Immature natural killer cell (primary cell): Measurements from ENCODE around the gene HYKK. TPM values are rescaled to one million over a fixed set of nuclear protein-coding genes. Genes with fewer than 3 reads are reported as not detected.
"Not testable (repeated sequence)": the region's sequence is repeated elsewhere in the genome, so short reads cannot be mapped to it uniquely, and the experiment has no call there.

Experiments
- DNase-seq, 3 donors: peaks; one replicate each; pipeline ENCODE4 v3.0.0; 2022; ENCODE audit warnings: mixed read lengths in 1 of 3
- H3K27ac Mint-ChIP-seq, 6 donors: one replicate each; pipeline ENCODE4 v1.8.0; 2020; ENCODE audit warnings: mixed read lengths in 6 of 6, mild to moderate bottlenecking in 5 of 6, inconsistent platforms in 4 of 6, moderate library complexity in 3 of 6
- H3K27me3 Mint-ChIP-seq, 3 donors: one replicate each; pipeline ENCODE4 v1.8.0; 2020 to 2021; ENCODE audit warnings: low read depth in 3 of 3, mild to moderate bottlenecking in 3 of 3, mixed read lengths in 3 of 3, moderate library complexity in 3 of 3, inconsistent platforms in 1 of 3
- H3K36me3 Mint-ChIP-seq, 3 donors: one replicate each; pipeline ENCODE4 v1.8.0; 2020; ENCODE audit warnings: mixed read lengths in 3 of 3, inconsistent platforms in 2 of 3, mild to moderate bottlenecking in 2 of 3
- H3K4me1 Mint-ChIP-seq, 2 donors: one replicate each; pipeline ENCODE4 v1.8.0; 2020; ENCODE audit warnings: inconsistent platforms in 2 of 2, mild to moderate bottlenecking in 2 of 2, mixed read lengths in 2 of 2, moderate library complexity in 1 of 2
- H3K4me3 Mint-ChIP-seq, 5 donors: one replicate each; pipeline ENCODE4 v1.8.0; 2020; ENCODE audit warnings: mild to moderate bottlenecking in 5 of 5, mixed read lengths in 5 of 5, inconsistent platforms in 3 of 5, moderate library complexity in 3 of 5
- H3K9me3 Mint-ChIP-seq, 6 donors: one replicate each; pipeline ENCODE4 v1.8.0; 2020; ENCODE audit warnings: mild to moderate bottlenecking in 6 of 6, mixed read lengths in 6 of 6, inconsistent platforms in 4 of 6, moderate library complexity in 3 of 6
- polyA plus RNA-seq, 3 donors: library from polyadenylated mRNA; unstranded; fragments of 300-500 nt; fragmentation: Illumina TruSeq; gene quantifications; one replicate each; pipeline ENCODE4 v1.2.3, GENCODE V29; 2021

HYKK gene
- polyA plus RNA-seq, 3 donors from 2014 or later: 0.31 TPM; not detected in 2

DNA sequence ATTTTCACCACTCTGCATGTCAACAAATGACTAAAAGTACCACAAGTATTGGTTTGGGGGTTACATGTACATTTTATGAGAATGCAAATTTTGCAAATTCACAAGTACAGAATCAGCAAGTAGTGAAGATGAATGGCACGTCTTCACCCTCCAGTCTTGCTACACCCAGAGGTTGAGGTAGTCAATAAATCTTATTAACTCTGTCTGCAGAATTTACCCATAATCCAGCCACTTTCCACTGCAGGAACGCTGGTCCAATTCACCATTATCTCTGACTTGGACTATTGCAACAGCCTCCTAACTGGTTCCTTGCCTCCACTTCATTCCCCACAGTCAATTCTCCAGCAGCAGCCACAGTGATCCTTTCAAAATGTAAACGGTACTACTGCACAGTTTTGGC is 43.4 kb downstream of the HYKK start:
- no peak overlapping the region for H3K4me3 Mint-ChIP-seq
- peak overlapping the region in 1 of 6 donors; percentile 42 for H3K27ac Mint-ChIP-seq
- no peaks in the 10 kb centered on the region for H3K4me1 Mint-ChIP-seq
- peaks cover 0 to 7% (median 6%) of the 10 kb centered on the region in 3 donors for H3K27me3 Mint-ChIP-seq
- DNase-seq: no peak
- H3K36me3 Mint-ChIP-seq: peaks cover 15 to 42% (median 15%) of the 10 kb centered on the region in 3 donors
- no peaks in the 10 kb centered on the region for H3K9me3 Mint-ChIP-seq

DNA sequence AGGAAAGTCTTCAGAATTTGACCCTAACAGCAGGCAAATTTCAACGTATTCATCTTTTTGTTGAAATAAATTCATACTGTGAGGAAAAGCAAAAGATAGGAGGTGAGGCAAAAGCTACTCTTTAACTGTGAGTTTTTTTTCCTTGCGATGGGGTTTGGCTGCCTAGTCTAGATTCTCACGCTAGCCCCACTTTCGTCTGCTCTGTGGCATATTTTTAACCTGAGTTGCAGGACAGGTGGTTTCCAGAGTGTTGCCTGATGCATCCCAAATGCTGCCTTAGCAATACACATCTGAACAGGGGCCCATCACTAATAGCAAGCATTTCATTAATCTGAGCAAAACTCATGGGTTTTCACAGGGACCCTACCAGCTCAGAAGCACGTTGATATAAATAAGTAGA is 44.5 kb downstream of the HYKK start:
- peaks cover 15 to 33% (median 15%) of the 10 kb centered on the region in 3 donors for H3K36me3 Mint-ChIP-seq

DNA sequence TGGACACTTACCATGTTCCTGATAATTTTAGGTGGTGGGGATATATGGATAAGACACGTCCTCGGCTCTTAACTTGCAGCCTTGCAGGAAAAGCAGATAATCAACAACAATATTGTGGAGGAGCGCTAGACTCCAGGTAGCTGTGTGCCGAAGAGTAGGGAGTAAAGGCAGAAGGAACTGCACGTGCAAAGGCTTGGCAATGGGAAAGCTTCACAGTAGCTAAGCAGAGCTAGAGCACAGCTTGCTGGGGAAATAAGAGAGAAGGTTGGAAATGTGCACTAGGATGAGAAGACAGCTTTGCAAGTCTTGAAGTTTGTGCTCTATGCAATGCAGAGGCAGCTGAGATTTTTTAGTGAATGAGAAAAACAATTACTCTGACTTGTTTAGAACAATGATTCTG is 45.2 kb downstream of the HYKK start:
- Mint-ChIP-seq H3K36me3 (peaks cover 15 to 32% (median 15%) of the 10 kb centered on the region in 3 donors), H3K4me3 (no peak overlapping the region), H3K4me1 (no peaks in the 10 kb centered on the region), H3K27me3 (peaks cover 0 to 8% (median 7%) of the 10 kb centered on the region in 3 donors), H3K27ac (no peak overlapping the region), H3K9me3 (no peaks in the 10 kb centered on the region)
- no peak for DNase-seq

More for the DNA sequence above, 44.5 kb downstream of the HYKK start:
- Mint-ChIP-seq H3K9me3 (no peaks in the 10 kb centered on the region), H3K27me3 (peaks cover 0 to 8% (median 7%) of the 10 kb centered on the region in 3 donors), H3K4me3 (no peak overlapping the region), H3K27ac (peak overlapping the region in 1 of 6 donors; percentile 1), H3K4me1 (no peaks in the 10 kb centered on the region)
- no peak for DNase-seq

DNA sequence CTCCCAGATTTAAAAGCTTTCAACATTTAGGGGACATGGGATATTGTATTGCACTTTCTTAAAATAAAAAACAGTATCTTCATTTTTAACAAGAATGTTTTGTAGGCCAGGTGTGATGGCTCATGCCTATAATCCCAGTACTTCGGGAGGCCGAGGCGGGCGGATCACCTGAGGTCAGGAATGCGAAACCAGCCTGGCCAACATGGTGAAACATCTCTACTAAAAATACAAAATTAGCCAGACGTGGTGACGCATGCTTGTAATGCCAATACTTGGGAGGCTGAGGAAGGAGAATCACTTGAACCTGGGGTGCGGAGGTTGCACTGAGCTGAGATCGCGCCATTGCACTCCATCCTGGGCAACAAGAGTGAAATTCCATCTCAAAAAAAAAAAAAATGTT is 52.8 kb downstream of the HYKK start:
- H3K9me3 Mint-ChIP-seq, H3K27ac Mint-ChIP-seq, DNase-seq, H3K36me3 Mint-ChIP-seq, H3K27me3 Mint-ChIP-seq, H3K4me3 Mint-ChIP-seq: not testable (repeated sequence)
- H3K4me1 Mint-ChIP-seq: peaks cover 7 to 10% of the 10 kb centered on the region in 2 donors

DNA sequence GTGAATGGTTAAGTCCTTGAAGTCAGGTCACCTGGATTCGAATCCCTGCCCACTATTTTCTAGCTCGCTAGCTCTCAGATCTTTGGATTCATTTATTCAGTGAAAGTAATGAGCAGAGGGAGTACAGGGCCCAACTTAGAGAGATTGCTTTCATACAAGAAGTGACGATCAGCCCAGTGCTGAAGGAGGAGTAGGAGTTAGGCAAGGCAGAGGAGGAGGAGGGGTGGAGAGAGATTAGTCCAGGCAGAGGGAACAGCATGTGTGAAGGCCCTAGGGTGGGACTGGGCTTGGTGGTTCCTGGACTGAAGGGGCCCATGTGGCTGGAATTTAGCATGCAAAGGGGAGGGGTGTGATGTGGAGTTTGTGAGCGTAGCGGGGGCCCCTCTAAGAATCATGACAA is 54.1 kb downstream of the HYKK start:
- peaks cover 0 to 2% (median 0%) of the 10 kb centered on the region in 6 donors for H3K9me3 Mint-ChIP-seq
- H3K27me3 Mint-ChIP-seq: peaks cover 5 to 8% (median 6%) of the 10 kb centered on the region in 3 donors
- no peak overlapping the region for H3K27ac Mint-ChIP-seq
- peaks cover 18 to 19% of the 10 kb centered on the region in 2 donors for H3K4me1 Mint-ChIP-seq
- H3K4me3 Mint-ChIP-seq: no peak overlapping the region
- DNase-seq: no peak
- no peaks in the 10 kb centered on the region for H3K36me3 Mint-ChIP-seq

DNA sequence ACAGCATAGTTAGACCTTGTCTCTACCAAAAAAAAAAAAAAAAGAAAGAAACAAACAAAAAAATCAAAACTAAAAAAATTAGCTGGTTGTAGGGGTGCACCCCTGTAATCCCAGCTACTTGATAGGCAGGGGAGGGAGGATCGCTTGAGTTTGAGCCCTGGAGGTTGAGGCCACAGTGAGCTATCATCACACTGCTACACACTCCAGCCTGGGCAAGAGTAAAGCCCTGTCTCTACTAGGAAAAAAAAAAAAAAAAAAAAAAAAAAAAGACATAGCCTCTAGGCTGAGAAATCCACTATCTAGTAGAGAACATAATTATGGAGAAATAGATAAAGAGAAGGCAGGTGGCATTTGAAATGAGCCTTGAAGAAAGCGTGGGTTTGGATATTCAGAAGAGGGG is 55.7 kb downstream of the HYKK start:
- DNase-seq: no peak
- H3K27me3 Mint-ChIP-seq: peaks cover 5 to 11% (median 7%) of the 10 kb centered on the region in 3 donors
- H3K4me1 Mint-ChIP-seq: peaks cover 19% of the 10 kb centered on the region in 2 donors
- H3K27ac Mint-ChIP-seq: no peak overlapping the region
- H3K4me3 Mint-ChIP-seq: peak overlapping the region in 1 of 5 donors; percentile 29
- peaks cover 0 to 2% (median 0%) of the 10 kb centered on the region in 6 donors for H3K9me3 Mint-ChIP-seq
- no peaks in the 10 kb centered on the region for H3K36me3 Mint-ChIP-seq

DNA sequence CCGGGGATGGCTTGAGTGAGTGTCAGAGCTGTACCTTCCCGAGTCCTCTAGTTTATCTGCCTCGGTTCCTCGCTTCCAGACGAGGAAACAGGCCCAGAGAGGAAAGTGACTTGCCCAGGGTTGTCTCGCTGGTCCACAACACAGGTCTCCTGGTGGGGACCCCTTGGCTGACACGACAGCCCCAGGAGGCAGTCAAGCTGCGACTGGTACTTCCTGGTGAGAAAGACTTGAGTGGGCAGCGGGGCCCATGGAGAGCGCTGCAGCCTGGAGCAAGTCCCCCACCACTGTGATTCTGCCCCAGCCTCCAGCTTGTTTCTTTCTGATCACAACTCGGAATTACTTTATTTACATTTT is 57.3 kb downstream of the HYKK start:
- H3K4me3 Mint-ChIP-seq: peak overlapping the region; percentile 80 to 88 (median 86)
- no peak for DNase-seq
- H3K27ac Mint-ChIP-seq: peak overlapping the region in 4 of 6 donors; percentile 10 to 82 (median 36)
- no peaks in the 10 kb centered on the region for H3K36me3 Mint-ChIP-seq
- peaks cover 19% of the 10 kb centered on the region in 2 donors for H3K4me1 Mint-ChIP-seq
- peaks cover 0 to 2% (median 0%) of the 10 kb centered on the region in 6 donors for H3K9me3 Mint-ChIP-seq
- peaks cover 2 to 13% (median 12%) of the 10 kb centered on the region in 3 donors for H3K27me3 Mint-ChIP-seq

DNA sequence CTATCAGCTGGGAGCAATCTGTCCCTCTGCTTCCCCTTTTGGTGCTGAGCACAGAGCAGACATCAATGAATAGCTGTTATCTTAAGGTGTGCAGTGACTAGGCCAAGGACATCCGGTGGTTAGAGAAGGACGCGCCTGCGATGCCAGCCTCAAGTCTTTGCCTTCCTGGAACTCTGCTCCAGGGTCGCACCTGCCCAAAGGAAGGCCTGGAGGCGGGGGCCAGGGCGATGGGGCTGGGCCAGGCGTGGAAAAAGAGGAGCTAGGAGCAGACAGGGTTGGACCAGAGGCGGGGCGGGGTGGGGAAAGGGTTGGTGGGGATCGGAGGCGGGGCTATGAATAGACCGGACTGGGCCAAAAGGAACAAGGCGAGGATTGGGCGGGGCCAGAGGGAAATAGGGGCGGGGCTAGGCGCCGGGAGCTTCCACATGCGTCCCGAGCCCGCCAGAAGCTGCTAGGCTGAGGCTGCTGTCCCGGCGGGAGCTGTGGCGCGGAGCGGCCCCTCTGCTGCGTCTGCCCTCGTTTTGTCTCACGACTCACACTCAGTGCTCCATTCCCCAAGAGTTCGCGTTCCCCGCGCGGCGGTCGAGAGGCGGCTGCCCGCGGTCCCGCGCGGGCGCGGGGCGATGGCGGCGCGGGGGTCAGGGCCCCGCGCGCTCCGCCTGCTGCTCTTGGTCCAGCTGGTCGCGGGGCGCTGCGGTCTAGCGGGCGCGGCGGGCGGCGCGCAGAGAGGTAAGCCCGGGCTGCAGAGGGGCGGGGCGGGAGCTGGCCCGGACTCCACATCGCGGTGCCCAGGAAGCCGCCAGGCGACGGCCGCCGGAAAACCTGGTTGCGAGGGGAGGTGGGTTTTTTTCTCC is 57.9 kb downstream of the HYKK start, which contains the start of gene CHRNA5:
TSS of gene CHRNA5 (plus strand) at position 424 of the 854 bp plus-strand sequence. CDS start at position 624, 200 bp downstream.
- DNase-seq: peak; percentile 44 to 58 (median 57)
- peak within 1 kb of the TSS; percentile 82 to 95 (median 89) for H3K4me3 Mint-ChIP-seq
- H3K4me1 Mint-ChIP-seq: peaks cover 19% of the 10 kb centered on the region in 2 donors
- no peaks in the 10 kb centered on the region for H3K36me3 Mint-ChIP-seq
- H3K9me3 Mint-ChIP-seq: peaks cover 0 to 2% (median 0%) of the 10 kb centered on the region in 6 donors
- H3K27me3 Mint-ChIP-seq: peaks cover 2 to 13% (median 12%) of the 10 kb centered on the region in 3 donors
- peak within 1 kb of the TSS; percentile 20 to 82 (median 52) for H3K27ac Mint-ChIP-seq

DNA sequence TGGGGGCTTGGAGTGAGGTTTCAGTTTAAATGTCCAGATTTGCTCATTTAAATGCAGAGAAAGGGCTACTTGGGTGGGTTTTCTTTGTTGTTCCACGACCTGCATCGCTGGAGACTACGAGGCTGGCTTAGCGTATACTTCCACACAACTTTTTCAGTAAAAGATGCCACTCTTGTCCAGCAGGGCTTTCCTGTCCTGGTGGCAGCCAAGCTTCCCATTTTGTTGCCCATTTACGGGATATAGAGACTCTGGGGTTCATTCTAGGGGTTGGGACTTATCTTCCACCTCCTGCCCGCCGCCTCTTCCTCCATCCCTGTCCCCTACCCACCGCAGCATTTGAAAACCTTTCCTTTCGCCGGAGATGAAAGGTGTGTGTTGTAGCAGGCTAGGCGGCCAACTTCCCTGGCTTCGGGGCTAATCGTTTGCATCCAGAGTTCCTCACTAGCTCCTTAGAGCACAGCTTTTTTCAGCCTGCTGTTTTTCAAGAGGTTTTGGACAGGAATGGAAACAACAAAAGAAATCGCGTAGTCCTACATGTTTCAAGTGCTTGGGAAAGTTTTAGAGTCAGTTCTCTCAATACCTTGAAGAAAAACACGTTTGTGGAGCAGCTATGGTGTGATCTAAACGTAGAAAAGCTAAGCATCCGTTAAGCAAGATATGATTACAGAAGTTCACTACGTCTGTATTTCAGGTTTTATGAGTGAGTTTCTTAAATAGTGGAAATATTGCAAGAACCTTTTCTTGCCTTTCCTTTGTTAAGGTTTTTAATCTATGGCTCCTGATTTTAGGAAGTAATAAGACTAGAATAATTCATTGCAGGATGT is 58.8 kb downstream of the HYKK start:
- peak in 1 of 3 donors; percentile 5 for DNase-seq
- H3K27me3 Mint-ChIP-seq: peaks cover 2 to 13% (median 12%) of the 10 kb centered on the region in 3 donors

DNA sequence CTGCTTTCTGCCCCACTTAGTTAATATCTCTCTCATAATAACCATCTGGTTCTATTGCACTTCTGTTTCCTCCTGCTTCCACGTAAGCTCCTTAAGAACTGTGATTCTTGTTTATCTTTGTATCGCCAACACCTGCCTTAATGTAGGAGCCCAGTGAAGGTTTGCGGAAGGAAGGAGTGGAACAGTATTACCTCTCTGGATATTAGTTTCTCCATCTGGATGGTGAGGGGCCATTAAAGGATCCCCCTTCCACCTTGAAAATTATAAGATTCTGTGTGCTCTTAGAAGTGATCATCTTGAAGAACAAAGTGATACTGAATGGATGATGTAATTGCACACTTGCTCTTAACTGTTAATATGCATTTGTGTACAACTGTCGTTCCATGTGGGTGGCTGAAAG is 60.2 kb downstream of the HYKK start:
- Mint-ChIP-seq H3K27me3 (peaks cover 2 to 12% (median 9%) of the 10 kb centered on the region in 3 donors), H3K36me3 (no peaks in the 10 kb centered on the region), H3K27ac (no peak overlapping the region), H3K9me3 (peaks cover 0 to 2% (median 0%) of the 10 kb centered on the region in 6 donors), H3K4me1 (peaks cover 19% of the 10 kb centered on the region in 2 donors), H3K4me3 (peak overlapping the region in 2 of 5 donors; percentile 2 to 39)
- DNase-seq: no peak

More for the DNA sequence above, 58.8 kb downstream of the HYKK start:
- Mint-ChIP-seq H3K27ac (peak overlapping the region in 2 of 6 donors; percentile 52 to 57), H3K4me3 (peak overlapping the region; percentile 81 to 95 (median 89)), H3K4me1 (peaks cover 19% of the 10 kb centered on the region in 2 donors), H3K9me3 (peaks cover 0 to 2% (median 0%) of the 10 kb centered on the region in 6 donors), H3K36me3 (no peaks in the 10 kb centered on the region)

DNA sequence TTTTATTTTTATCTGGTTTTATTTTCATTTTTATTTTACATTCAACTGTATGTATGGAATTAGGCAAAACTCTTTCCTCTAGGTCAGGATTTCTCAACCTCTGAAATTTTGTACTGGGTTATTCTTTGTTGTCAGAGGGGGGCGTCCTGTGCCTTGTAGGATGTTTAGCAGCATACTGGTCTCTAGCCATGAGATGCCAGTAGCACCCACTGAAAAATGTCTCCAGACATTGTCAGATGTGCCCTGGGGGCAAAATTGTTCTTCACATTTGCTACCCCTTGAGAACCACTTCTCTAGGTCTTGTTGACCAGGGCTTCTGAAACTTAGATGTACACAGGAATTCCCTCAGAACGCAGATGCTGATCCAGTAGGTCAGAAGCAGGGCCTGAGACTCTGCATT is 63.3 kb downstream of the HYKK start:
- Mint-ChIP-seq H3K4me3 (no peak overlapping the region), H3K9me3 (no peaks in the 10 kb centered on the region), H3K36me3 (no peaks in the 10 kb centered on the region), H3K27me3 (peaks cover 1 to 10% (median 9%) of the 10 kb centered on the region in 3 donors), H3K4me1 (peaks cover 8 to 9% of the 10 kb centered on the region in 2 donors), H3K27ac (no peak overlapping the region)
- DNase-seq: no peak

DNA sequence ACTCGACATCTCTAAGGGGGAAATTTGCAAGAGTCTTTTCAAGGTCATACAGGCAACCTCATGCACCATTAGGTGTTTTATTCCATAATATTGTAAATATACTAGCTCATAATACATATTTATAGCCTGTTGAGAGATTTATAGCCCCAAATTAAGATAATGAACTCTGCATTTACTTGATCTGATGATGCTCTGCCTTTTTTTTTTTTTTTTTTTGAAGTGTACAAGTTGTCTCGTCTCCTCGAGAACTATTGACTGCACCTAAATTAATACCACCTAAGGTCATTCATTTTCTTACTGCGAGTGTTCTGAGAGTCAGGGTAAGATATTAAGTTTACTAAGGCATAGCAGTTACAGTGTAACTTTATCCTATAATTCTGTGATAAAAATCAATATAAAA is 64.0 kb downstream of the HYKK start:
- Mint-ChIP-seq H3K27ac (no peak overlapping the region), H3K4me1 (peaks cover 2% of the 10 kb centered on the region in 2 donors), H3K9me3 (no peaks in the 10 kb centered on the region), H3K36me3 (no peaks in the 10 kb centered on the region), H3K4me3 (no peak overlapping the region), H3K27me3 (peaks cover 1 to 7% (median 5%) of the 10 kb centered on the region in 3 donors)
- DNase-seq: no peak

DNA sequence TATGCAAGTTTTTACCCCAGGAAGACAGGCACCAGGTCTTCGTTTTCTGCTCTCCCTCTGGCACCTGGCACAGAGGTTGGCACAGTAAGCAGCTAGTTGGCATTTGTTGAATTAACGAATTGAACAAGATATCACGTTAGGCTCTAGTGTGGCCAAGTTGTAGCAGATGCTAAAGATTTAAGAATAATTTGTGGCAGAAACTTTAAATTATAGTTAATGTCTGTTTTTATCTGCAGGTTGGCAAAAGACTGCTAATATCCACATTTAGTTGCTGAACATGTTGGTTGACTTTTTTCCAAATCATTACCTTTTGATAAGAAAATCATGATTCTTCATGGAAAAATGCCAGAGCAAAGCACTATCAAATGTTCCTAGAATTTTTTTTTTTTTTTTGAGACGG is 66.0 kb downstream of the HYKK start:
- H3K4me1 Mint-ChIP-seq: no peaks in the 10 kb centered on the region
- DNase-seq: no peak
- H3K9me3 Mint-ChIP-seq: no peaks in the 10 kb centered on the region
- no peak overlapping the region for H3K27ac Mint-ChIP-seq
- H3K27me3 Mint-ChIP-seq: peaks cover 1 to 4% (median 3%) of the 10 kb centered on the region in 3 donors
- H3K36me3 Mint-ChIP-seq: no peaks in the 10 kb centered on the region
- no peak overlapping the region for H3K4me3 Mint-ChIP-seq
